SK-N-SH (cell line): ENCODE results near the gene ZNF407. TPM values are rescaled to one million over a fixed set of nuclear protein-coding genes. Genes with fewer than 3 reads are reported as not detected.

Source experiments
- CTCF ChIA-PET: fragments of 300-600, 350-600 bp; formaldehyde crosslinking; extraction: SDS; loops from one replicate; lab custom pipeline; 2021; lab: Yijun Ruan, JAX
- POLR2A ChIA-PET: fragments of 350-600 bp; sonication (Branson Sonifier 250); formaldehyde crosslinking; extraction: SDS; loops from one replicate; lab custom pipeline; 2020; ENCODE audit warnings: antibody characterized with exemption, inconsistent platforms; lab: Yijun Ruan, JAX
- DNase-seq: peaks from one replicate; pipeline ENCODE4 v3.0.0; 2012
- H2AFZ ChIP-seq: fragments of 200-600 bp; sonication (generic); 2 replicates; pipeline ENCODE4 v1.8.1; 2016; ENCODE audit warnings: antibody characterized with exemption, mild to moderate bottlenecking, low read depth
- H3F3A ChIP-seq: fragments of 200-600 bp; sonication (generic); replicated peaks from 2 replicates; pipeline ENCODE3; 2016; ENCODE audit warnings: antibody characterized with exemption, mild to moderate bottlenecking; ENCODE audit not compliant: insufficient read depth
- H3K27ac ChIP-seq, 2 experiments: fragments of 200-500 bp in 1 of 2; fragments of 200-600 bp in 1 of 2; sonication (Bioruptor generic) in 1 of 2; sonication (generic), shearing (Covaris generic) in 1 of 2; 2 replicates each; pipeline versions ENCODE4 v1.5.1 to v1.6.1; 2014 to 2016; ENCODE audit warnings: low read depth in 2 of 2, inconsistent platforms in 1 of 2, low read length in 1 of 2, mild to moderate bottlenecking in 1 of 2, mixed read lengths in 1 of 2
- H3K27me3 ChIP-seq: fragments of 200-600 bp; sonication (generic), shearing (Covaris generic); 2 replicates; pipeline ENCODE4 v1.6.1; 2016; ENCODE audit warnings: mixed run types; ENCODE audit not compliant: insufficient read depth
- H3K36me3 ChIP-seq, 2 experiments: fragments of 200-500 bp in 1 of 2; fragments of 200-600 bp in 1 of 2; sonication (Bioruptor generic) in 1 of 2; sonication (generic) in 1 of 2; replicated peaks in 1 of 2; 2 replicates each; pipeline versions ENCODE3 to v1.5.1; 2014 to 2016; ENCODE audit warnings: low read length in 1 of 2, mild to moderate bottlenecking in 1 of 2; ENCODE audit not compliant: insufficient read depth in 2 of 2, control insufficient read depth in 1 of 2
- H3K4me1 ChIP-seq, 2 experiments: fragments of 200-500 bp in 1 of 2; fragments of 200-600 bp in 1 of 2; sonication (Bioruptor generic) in 1 of 2; sonication (generic), shearing (Covaris generic) in 1 of 2; 2 replicates each; pipeline versions ENCODE4 v1.5.1 to v1.6.1; 2014 to 2016; ENCODE audit warnings: low read depth in 1 of 2, low read length in 1 of 2, mixed run types in 1 of 2; ENCODE audit not compliant: insufficient read depth in 2 of 2, control insufficient read depth in 1 of 2
- H3K4me2 ChIP-seq: fragments of 200-600 bp; sonication (generic), shearing (Covaris generic); 2 replicates; pipeline ENCODE4 v1.6.1; 2017; ENCODE audit warnings: mixed run types
- H3K4me3 ChIP-seq, 2 experiments: fragments of 200-500 bp in 1 of 2; fragments of 200-600 bp in 1 of 2; sonication (Bioruptor generic) in 1 of 2; sonication (generic), shearing (Covaris generic) in 1 of 2; 2 replicates each; pipeline versions ENCODE4 v1.5.1 to v1.8.1; 2014 to 2016; ENCODE audit warnings: low read depth in 2 of 2, inconsistent platforms in 1 of 2, low read length in 1 of 2, mild to moderate bottlenecking in 1 of 2, mixed read lengths in 1 of 2, moderate library complexity in 1 of 2
- H3K79me2 ChIP-seq: fragments of 200-600 bp; sonication (generic); 2 replicates; pipeline ENCODE4 v1.8.1; 2017; ENCODE audit warnings: mild to moderate bottlenecking; ENCODE audit not compliant: insufficient read depth
- H3K9ac ChIP-seq: fragments of 200-600 bp; sonication (generic); 2 replicates; pipeline ENCODE4 v1.6.1; 2017; ENCODE audit warnings: mixed run types
- H3K9me2 ChIP-seq: fragments of 200-600 bp; sonication (generic); 2 replicates; pipeline ENCODE4 v1.6.1; 2017; ENCODE audit warnings: mixed run types
- H3K9me3 ChIP-seq: fragments of 200-600 bp; sonication (generic); 2 replicates; pipeline ENCODE4 v1.6.1; 2017; ENCODE audit warnings: mixed run types, mild to moderate bottlenecking, moderate library complexity
- H4K20me1 ChIP-seq: fragments of 200-600 bp; sonication (generic); 2 replicates; pipeline ENCODE4 v1.6.1; 2017; ENCODE audit warnings: mild to moderate bottlenecking, mixed run types; ENCODE audit not compliant: insufficient read depth
- CHD2 ChIP-seq: fragments of 150-350 bp; IDR thresholded peaks from 2 replicates; pipeline ENCODE4 v1.6.1; 2018; ENCODE audit warnings: low read length; ENCODE audit not compliant: partially characterized antibody
- EP300 ChIP-seq, 2 experiments: IDR thresholded peaks; 2 replicates each; pipeline versions ENCODE4 v1.4.0 to v1.6.1; 2012; ENCODE audit warnings: borderline replicate concordance in 1 of 2, low read depth in 1 of 2, low read length in 1 of 2
- EZH2phosphoT487 ChIP-seq: fragments of 200-600 bp; sonication (generic); IDR thresholded peaks from 2 replicates; pipeline ENCODE4 v1.6.1; 2017; ENCODE audit warnings: low read depth, mixed run types, mild to moderate bottlenecking, antibody characterized with exemption, moderate library complexity, borderline replicate concordance
- FOSL2 ChIP-seq: IDR thresholded peaks from 2 replicates; pipeline ENCODE4 v1.4.0; 2012; ENCODE audit warnings: low read depth, mild to moderate bottlenecking, moderate library complexity, borderline replicate concordance
- FOXM1 ChIP-seq: IDR thresholded peaks from 2 replicates; pipeline ENCODE4 v1.4.0; 2012; ENCODE audit warnings: low read depth, mild to moderate bottlenecking
- GABPA ChIP-seq: IDR thresholded peaks from 2 replicates; pipeline ENCODE4 v1.4.0; 2012; ENCODE audit warnings: low read depth, mild to moderate bottlenecking
- GATA2 ChIP-seq: sonication (generic); formaldehyde crosslinking; IDR thresholded peaks from 2 replicates; pipeline ENCODE4 v1.5.0; 2020; ENCODE audit warnings: mild to moderate bottlenecking, missing genetic modification reagents
- JUND ChIP-seq: IDR thresholded peaks from 2 replicates; pipeline ENCODE4 v1.4.0; 2012
- MXI1 ChIP-seq: IDR thresholded peaks from 2 replicates; pipeline ENCODE4 v1.6.1; 2012; ENCODE audit warnings: mild to moderate bottlenecking, low read depth, low read length, improper control_type of control experiment
- NFIC ChIP-seq: IDR thresholded peaks from 2 replicates; pipeline ENCODE4 v1.4.0; 2012; ENCODE audit warnings: borderline replicate concordance
- NRF1 ChIP-seq: IDR thresholded peaks from 2 replicates; pipeline ENCODE4 v1.6.1; 2012; ENCODE audit warnings: low read depth, mild to moderate bottlenecking, low read length
- POLR2AphosphoS5 ChIP-seq: IDR thresholded peaks from 2 replicates; pipeline ENCODE4 v1.6.1; 2012; ENCODE audit warnings: low read depth, low read length
- RXRA ChIP-seq: IDR thresholded peaks from 2 replicates; pipeline ENCODE4 v1.4.0; 2012; ENCODE audit warnings: low read depth, mild to moderate bottlenecking, borderline replicate concordance
- SMC3 ChIP-seq: IDR thresholded peaks from 2 replicates; pipeline ENCODE4 v1.6.1; 2012; ENCODE audit warnings: low read depth, low read length, improper control_type of control experiment
- YY1 ChIP-seq: IDR thresholded peaks from 2 replicates; pipeline ENCODE4 v1.4.0; 2012; ENCODE audit warnings: low read depth, mild to moderate bottlenecking
- WGBS: methylation state at CpG from one replicate; pipeline ENCODE4 v1.1.6; 2017; ENCODE audit warnings: low lambda C conversion rate; 5-methylcytosine and 5-hydroxymethylcytosine counted together
- polyA plus RNA-seq, 3 experiments: library from polyadenylated mRNA; depleted of rRNA; stranded (reverse); fragments of >200 nt; gene quantifications; 2 replicates each; pipeline ENCODE4 v1.2.3, GENCODE V29; 2012
- TF ChIP-seq, protein P1 (sequence below): IDR thresholded peaks from 2 replicates; pipeline ENCODE4 v1.4.0; 2012; ENCODE audit warnings: low read depth
- TF ChIP-seq, protein P2 (sequence below): fragments of 150-350 bp; IDR thresholded peaks from 2 replicates; pipeline ENCODE4 v1.6.1; 2016; ENCODE audit warnings: mild to moderate bottlenecking, low read depth, low read length
- TF ChIP-seq, protein P3 (sequence below): fragments of 200-600 bp; sonication (generic); IDR thresholded peaks from 2 replicates; pipeline ENCODE4 v1.6.1; 2017; ENCODE audit warnings: antibody characterized with exemption, mild to moderate bottlenecking, moderate library complexity
- TF ChIP-seq, protein P4 (sequence below): fragments of 150-350 bp; IDR thresholded peaks from 2 replicates; pipeline ENCODE4 v1.6.1; 2017; ENCODE audit warnings: antibody characterized with exemption, low read length, low read depth, borderline replicate concordance
- TF ChIP-seq, protein P5 (sequence below): IDR thresholded peaks from 2 replicates; pipeline ENCODE4 v1.6.1; 2012; ENCODE audit warnings: mild to moderate bottlenecking, low read depth, low read length, moderate library complexity

The ZNF407 gene
- polyA plus RNA-seq, 1 of the 3 experiments (the other 2 are of a cell fraction): 2.6 TPM

DNA sequence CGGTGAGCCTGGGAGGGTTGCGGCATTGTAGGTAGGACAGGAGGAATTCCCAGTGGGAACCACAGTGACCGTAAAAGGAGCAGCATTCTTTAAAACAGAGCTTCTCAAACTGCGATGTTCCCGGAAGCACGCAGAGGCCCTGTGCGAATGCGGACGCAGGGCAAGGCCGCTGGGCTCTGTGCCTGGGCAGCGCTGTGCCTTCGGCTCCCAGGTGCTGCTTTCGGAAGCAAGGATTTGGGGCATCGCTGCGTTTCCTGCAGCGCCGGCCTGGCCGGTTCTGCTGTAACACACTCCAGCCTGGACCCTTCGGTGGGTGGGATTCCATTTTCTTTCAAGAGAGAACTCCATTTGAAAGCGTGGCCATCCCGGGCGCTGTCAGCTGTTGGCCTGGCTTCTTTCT is 492.7 kb downstream of the ZNF407 start:
- H3K27ac ChIP-seq: no peak overlapping the region
- H3K79me2 ChIP-seq: no peaks in the 10 kb centered on the region
- H3K9me2 ChIP-seq: no peaks in the 10 kb centered on the region
- H3K4me2 ChIP-seq: no peak overlapping the region
- WGBS: 92% methylated on average over 18 of the region's 22 CpGs
- H3K9ac ChIP-seq: no peak overlapping the region
- no peak overlapping the region for H3K4me3 ChIP-seq
- CTCF ChIA-PET: no interaction called here
- H3K27me3 ChIP-seq: no peaks in the 10 kb centered on the region
- peaks cover 5% of the 10 kb centered on the region for H3F3A ChIP-seq
- H3K9me3 ChIP-seq: no peaks in the 10 kb centered on the region
- no peaks in the 10 kb centered on the region for H4K20me1 ChIP-seq
- TF ChIP-seq, protein P1, sequence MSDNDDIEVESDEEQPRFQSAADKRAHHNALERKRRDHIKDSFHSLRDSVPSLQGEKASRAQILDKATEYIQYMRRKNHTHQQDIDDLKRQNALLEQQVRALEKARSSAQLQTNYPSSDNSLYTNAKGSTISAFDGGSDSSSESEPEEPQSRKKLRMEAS: no peak
- no peak for TF ChIP-seq SMC3
- TF ChIP-seq EZH2phosphoT487: no peak
- no peak for TF ChIP-seq NFIC
- no peak for TF ChIP-seq GATA2 (CRISPR knock-in tag)
- no peak for TF ChIP-seq FOXM1
- TF ChIP-seq, protein P2, sequence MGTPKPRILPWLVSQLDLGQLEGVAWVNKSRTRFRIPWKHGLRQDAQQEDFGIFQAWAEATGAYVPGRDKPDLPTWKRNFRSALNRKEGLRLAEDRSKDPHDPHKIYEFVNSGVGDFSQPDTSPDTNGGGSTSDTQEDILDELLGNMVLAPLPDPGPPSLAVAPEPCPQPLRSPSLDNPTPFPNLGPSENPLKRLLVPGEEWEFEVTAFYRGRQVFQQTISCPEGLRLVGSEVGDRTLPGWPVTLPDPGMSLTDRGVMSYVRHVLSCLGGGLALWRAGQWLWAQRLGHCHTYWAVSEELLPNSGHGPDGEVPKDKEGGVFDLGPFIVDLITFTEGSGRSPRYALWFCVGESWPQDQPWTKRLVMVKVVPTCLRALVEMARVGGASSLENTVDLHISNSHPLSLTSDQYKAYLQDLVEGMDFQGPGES: no peak
- TF ChIP-seq, protein P3, sequence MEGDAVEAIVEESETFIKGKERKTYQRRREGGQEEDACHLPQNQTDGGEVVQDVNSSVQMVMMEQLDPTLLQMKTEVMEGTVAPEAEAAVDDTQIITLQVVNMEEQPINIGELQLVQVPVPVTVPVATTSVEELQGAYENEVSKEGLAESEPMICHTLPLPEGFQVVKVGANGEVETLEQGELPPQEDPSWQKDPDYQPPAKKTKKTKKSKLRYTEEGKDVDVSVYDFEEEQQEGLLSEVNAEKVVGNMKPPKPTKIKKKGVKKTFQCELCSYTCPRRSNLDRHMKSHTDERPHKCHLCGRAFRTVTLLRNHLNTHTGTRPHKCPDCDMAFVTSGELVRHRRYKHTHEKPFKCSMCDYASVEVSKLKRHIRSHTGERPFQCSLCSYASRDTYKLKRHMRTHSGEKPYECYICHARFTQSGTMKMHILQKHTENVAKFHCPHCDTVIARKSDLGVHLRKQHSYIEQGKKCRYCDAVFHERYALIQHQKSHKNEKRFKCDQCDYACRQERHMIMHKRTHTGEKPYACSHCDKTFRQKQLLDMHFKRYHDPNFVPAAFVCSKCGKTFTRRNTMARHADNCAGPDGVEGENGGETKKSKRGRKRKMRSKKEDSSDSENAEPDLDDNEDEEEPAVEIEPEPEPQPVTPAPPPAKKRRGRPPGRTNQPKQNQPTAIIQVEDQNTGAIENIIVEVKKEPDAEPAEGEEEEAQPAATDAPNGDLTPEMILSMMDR: no peak
- no peak for TF ChIP-seq FOSL2
- TF ChIP-seq, protein P4, sequence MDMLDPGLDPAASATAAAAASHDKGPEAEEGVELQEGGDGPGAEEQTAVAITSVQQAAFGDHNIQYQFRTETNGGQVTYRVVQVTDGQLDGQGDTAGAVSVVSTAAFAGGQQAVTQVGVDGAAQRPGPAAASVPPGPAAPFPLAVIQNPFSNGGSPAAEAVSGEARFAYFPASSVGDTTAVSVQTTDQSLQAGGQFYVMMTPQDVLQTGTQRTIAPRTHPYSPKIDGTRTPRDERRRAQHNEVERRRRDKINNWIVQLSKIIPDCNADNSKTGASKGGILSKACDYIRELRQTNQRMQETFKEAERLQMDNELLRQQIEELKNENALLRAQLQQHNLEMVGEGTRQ: no peak
- TF ChIP-seq POLR2AphosphoS5: no peak
- TF ChIP-seq JUND: no peak
- TF ChIP-seq GABPA: no peak
- no peak for TF ChIP-seq EP300 (IDR thresholded peaks at IDR 0.05; ENCODE audit: borderline replicate concordance in 1 of 2, low read depth in 1 of 2, low read length in 1 of 2)
- no peak for TF ChIP-seq MXI1
- TF ChIP-seq NRF1: no peak
- TF ChIP-seq, protein P5, sequence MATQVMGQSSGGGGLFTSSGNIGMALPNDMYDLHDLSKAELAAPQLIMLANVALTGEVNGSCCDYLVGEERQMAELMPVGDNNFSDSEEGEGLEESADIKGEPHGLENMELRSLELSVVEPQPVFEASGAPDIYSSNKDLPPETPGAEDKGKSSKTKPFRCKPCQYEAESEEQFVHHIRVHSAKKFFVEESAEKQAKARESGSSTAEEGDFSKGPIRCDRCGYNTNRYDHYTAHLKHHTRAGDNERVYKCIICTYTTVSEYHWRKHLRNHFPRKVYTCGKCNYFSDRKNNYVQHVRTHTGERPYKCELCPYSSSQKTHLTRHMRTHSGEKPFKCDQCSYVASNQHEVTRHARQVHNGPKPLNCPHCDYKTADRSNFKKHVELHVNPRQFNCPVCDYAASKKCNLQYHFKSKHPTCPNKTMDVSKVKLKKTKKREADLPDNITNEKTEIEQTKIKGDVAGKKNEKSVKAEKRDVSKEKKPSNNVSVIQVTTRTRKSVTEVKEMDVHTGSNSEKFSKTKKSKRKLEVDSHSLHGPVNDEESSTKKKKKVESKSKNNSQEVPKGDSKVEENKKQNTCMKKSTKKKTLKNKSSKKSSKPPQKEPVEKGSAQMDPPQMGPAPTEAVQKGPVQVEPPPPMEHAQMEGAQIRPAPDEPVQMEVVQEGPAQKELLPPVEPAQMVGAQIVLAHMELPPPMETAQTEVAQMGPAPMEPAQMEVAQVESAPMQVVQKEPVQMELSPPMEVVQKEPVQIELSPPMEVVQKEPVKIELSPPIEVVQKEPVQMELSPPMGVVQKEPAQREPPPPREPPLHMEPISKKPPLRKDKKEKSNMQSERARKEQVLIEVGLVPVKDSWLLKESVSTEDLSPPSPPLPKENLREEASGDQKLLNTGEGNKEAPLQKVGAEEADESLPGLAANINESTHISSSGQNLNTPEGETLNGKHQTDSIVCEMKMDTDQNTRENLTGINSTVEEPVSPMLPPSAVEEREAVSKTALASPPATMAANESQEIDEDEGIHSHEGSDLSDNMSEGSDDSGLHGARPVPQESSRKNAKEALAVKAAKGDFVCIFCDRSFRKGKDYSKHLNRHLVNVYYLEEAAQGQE: no peak
- no peak for TF ChIP-seq RXRA
- TF ChIP-seq YY1: no peak
- TF ChIP-seq CHD2: no peak
- no peaks in the 10 kb centered on the region for H3K36me3 ChIP-seq
- H3K4me1 ChIP-seq: no peaks in the 10 kb centered on the region
- no peak for DNase-seq
- H2AFZ ChIP-seq: no peak overlapping the region
- POLR2A ChIA-PET: no interaction called here
